ENCODE data around the gene FAM131A.

DNA sequence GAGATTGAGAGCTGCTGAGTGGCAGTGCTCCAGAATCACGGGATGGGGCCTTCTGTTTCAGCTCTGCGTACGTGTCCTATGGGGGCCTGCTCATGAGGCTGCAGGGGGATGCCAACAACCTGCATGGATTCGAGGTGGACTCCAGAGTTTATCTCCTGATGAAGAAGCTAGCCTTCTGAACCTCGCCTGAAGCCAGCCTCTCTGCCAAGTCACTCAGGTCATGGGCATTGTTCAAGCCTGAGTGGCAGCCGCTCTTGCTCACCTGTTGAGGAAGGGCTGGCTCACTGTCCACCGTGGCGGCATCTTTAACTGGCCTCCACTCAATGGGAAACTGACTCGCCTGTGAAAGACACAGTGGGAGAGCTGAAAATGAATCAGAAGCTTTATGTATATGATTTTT is 30.7 kb downstream of the FAM131A start:
- TF ChIP-seq, protein P1, sequence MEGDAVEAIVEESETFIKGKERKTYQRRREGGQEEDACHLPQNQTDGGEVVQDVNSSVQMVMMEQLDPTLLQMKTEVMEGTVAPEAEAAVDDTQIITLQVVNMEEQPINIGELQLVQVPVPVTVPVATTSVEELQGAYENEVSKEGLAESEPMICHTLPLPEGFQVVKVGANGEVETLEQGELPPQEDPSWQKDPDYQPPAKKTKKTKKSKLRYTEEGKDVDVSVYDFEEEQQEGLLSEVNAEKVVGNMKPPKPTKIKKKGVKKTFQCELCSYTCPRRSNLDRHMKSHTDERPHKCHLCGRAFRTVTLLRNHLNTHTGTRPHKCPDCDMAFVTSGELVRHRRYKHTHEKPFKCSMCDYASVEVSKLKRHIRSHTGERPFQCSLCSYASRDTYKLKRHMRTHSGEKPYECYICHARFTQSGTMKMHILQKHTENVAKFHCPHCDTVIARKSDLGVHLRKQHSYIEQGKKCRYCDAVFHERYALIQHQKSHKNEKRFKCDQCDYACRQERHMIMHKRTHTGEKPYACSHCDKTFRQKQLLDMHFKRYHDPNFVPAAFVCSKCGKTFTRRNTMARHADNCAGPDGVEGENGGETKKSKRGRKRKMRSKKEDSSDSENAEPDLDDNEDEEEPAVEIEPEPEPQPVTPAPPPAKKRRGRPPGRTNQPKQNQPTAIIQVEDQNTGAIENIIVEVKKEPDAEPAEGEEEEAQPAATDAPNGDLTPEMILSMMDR (IDR thresholded peaks at IDR 0.05 in 8 of 11, conservative IDR thresholded peaks at IDR 0.05 in 3 of 11): no peak
- TF ChIP-seq POLR2A (IDR thresholded peaks at IDR 0.05) (no peak), POLR2AphosphoS5 (IDR thresholded peaks at IDR 0.05) (no peak)
